GM23338 (cell line): ENCODE results near the gene WWC1. TPM values are rescaled to one million over a fixed set of nuclear protein-coding genes. Genes with fewer than 3 reads are reported as not detected.

Source experiments
- ATAC-seq: fragments of 200-7000 bp; cut with Tn5 transposase; 3 replicates; pipeline ENCODE4 v1.9.1; 2020
- DNase-seq: peaks from one replicate; pipeline ENCODE4 v3.0.0-alpha.2; 2015; ENCODE audit warnings: low spot score
- H2AFZ ChIP-seq: fragments of 200-600 bp; sonication (generic); 2 replicates; pipeline ENCODE4 v1.8.0; 2016; ENCODE audit warnings: antibody characterized with exemption, mild to moderate bottlenecking, moderate library complexity
- H3F3A ChIP-seq: fragments of 200-600 bp; sonication (generic); replicated peaks from 2 replicates; pipeline ENCODE4 v1.8.0; 2017; ENCODE audit warnings: antibody characterized with exemption, mixed run types, low read depth
- H3K27ac ChIP-seq: fragments of 200-600 bp; sonication (generic); 2 replicates; pipeline ENCODE4 v1.6.1; 2016; ENCODE audit warnings: low read depth
- H3K27me3 ChIP-seq: fragments of 200-600 bp; sonication (generic); 2 replicates; pipeline ENCODE4 v1.8.0; 2016; ENCODE audit warnings: mild to moderate bottlenecking, mixed run types, moderate library complexity; ENCODE audit not compliant: insufficient read depth
- H3K36me3 ChIP-seq: fragments of 200-600 bp; sonication (generic); 2 replicates; pipeline ENCODE4 v1.8.0; 2016; ENCODE audit warnings: mild to moderate bottlenecking; ENCODE audit not compliant: insufficient read depth
- H3K4me1 ChIP-seq: fragments of 200-600 bp; sonication (generic); 2 replicates; pipeline ENCODE4 v1.8.0; 2016; ENCODE audit warnings: mild to moderate bottlenecking, moderate library complexity; ENCODE audit not compliant: insufficient read depth
- H3K4me2 ChIP-seq: fragments of 200-600 bp; sonication (generic); 2 replicates; pipeline ENCODE4 v1.7.1; 2017; ENCODE audit warnings: mixed run types
- H3K4me3 ChIP-seq: fragments of 200-600 bp; sonication (generic); 2 replicates; pipeline ENCODE4 v1.6.1; 2016; ENCODE audit warnings: mixed run types
- H3K79me2 ChIP-seq: fragments of 200-600 bp; sonication (generic); replicated peaks from 2 replicates; pipeline ENCODE4 v1.8.0; 2017; ENCODE audit warnings: mild to moderate bottlenecking; ENCODE audit not compliant: insufficient read depth
- H3K9me2 ChIP-seq: fragments of 200-600 bp; sonication (generic); 2 replicates; pipeline ENCODE4 v1.8.0; 2017; ENCODE audit not compliant: insufficient read depth
- H4K20me1 ChIP-seq: fragments of 200-600 bp; sonication (generic); replicated peaks from 2 replicates; pipeline ENCODE4 v1.8.0; 2017; ENCODE audit warnings: mild to moderate bottlenecking; ENCODE audit not compliant: insufficient read depth
- H3K27ac Mint-ChIP-seq: 2 replicates; pipeline ENCODE4 v1.8.0; 2020; ENCODE audit warnings: inconsistent platforms, mild to moderate bottlenecking, moderate library complexity, mixed read lengths
- H3K27me3 Mint-ChIP-seq: 3 replicates; pipeline ENCODE4 v1.8.0; 2022; ENCODE audit warnings: low read depth, mild to moderate bottlenecking, moderate library complexity, mixed read lengths, inconsistent platforms; ENCODE audit not compliant: insufficient read depth, poor library complexity
- H3K36me3 Mint-ChIP-seq: 3 replicates; pipeline ENCODE4 v1.8.0; 2021; ENCODE audit warnings: low read depth, mild to moderate bottlenecking, inconsistent platforms, moderate library complexity, mixed read lengths
- H3K4me1 Mint-ChIP-seq: 3 replicates; pipeline ENCODE4 v1.8.0; 2020; ENCODE audit warnings: mild to moderate bottlenecking, inconsistent platforms, mixed read lengths
- H3K4me3 Mint-ChIP-seq: 3 replicates; pipeline ENCODE4 v1.8.0; 2021; ENCODE audit warnings: moderate library complexity, mild to moderate bottlenecking, inconsistent platforms, mixed read lengths
- H3K9me3 Mint-ChIP-seq: 3 replicates; pipeline ENCODE4 v1.8.0; 2020; ENCODE audit warnings: moderate library complexity, mild to moderate bottlenecking, inconsistent platforms, mixed read lengths
- CREB1 ChIP-seq: fragments of 250-450 bp; sonication (Bioruptor Pico); IDR thresholded peaks from 2 replicates; pipeline ENCODE4 v1.5.0; 2020; ENCODE audit warnings: low read depth, mild to moderate bottlenecking, moderate library complexity
- EZH2 ChIP-seq: fragments of 200-600 bp; sonication (generic); IDR thresholded peaks from one replicate; pipeline ENCODE4 v1.8.0; 2017; ENCODE audit warnings: antibody characterized with exemption, mild to moderate bottlenecking, low read depth; ENCODE audit not compliant: unreplicated experiment
- EZH2phosphoT487 ChIP-seq: fragments of 200-600 bp; sonication (generic); IDR thresholded peaks from one replicate; pipeline ENCODE4 v1.8.1; 2018; ENCODE audit warnings: antibody characterized with exemption; ENCODE audit not compliant: unreplicated experiment
- JUNB ChIP-seq: IDR thresholded peaks from one replicate; pipeline ENCODE4 v1.6.1; 2016; ENCODE audit warnings: antibody characterized with exemption; ENCODE audit not compliant: unreplicated experiment
- NANOG ChIP-seq: IDR thresholded peaks from 2 replicates; pipeline ENCODE4 v1.6.1; 2016; ENCODE audit warnings: antibody characterized with exemption, borderline replicate concordance
- POLR2AphosphoS5 ChIP-seq: IDR thresholded peaks from 2 replicates; pipeline ENCODE4 v1.6.1; 2016; ENCODE audit warnings: antibody characterized with exemption, low read depth
- STAT1 ChIP-seq: IDR thresholded peaks from one replicate; pipeline ENCODE4 v1.6.1; 2016; ENCODE audit warnings: antibody characterized with exemption; ENCODE audit not compliant: unreplicated experiment
- ZNF114 ChIP-seq: fragments of 250-450 bp; sonication (Bioruptor Pico); IDR thresholded peaks from 2 replicates; pipeline ENCODE4 v1.5.0; 2020; ENCODE audit warnings: mild to moderate bottlenecking, moderate library complexity
- ZNF331 ChIP-seq: fragments of 250-450 bp; sonication (Bioruptor Pico); IDR thresholded peaks from 2 replicates; pipeline ENCODE4 v1.5.0; 2020; ENCODE audit warnings: low read depth, mild to moderate bottlenecking, moderate library complexity
- polyA plus RNA-seq: library from polyadenylated mRNA; unstranded; fragments of >200 nt; fragmentation: Nextera tagmentation; extraction: Ambion mirVana; gene quantifications from 2 replicates; pipeline ENCODE4 v1.2.1, GENCODE V29; 2016
- total RNA-seq: library from RNA; depleted of rRNA; stranded (reverse); fragments of >200 nt; shearing (Covaris generic); gene quantifications from 2 replicates; pipeline ENCODE4 v1.2.3, GENCODE V29; 2014
- TF ChIP-seq, protein P1 (sequence below): fragments of 250-450 bp; sonication (Bioruptor Pico); IDR thresholded peaks from 2 replicates; pipeline ENCODE4 v1.5.0; 2020; ENCODE audit warnings: mild to moderate bottlenecking, moderate library complexity
- TF ChIP-seq, protein P2 (sequence below): IDR thresholded peaks from 2 replicates; pipeline ENCODE4 v1.6.1; 2016; ENCODE audit warnings: antibody characterized with exemption
- TF ChIP-seq, protein P3 (sequence below), 2 experiments: fragments of 200-600 bp in 1 of 2; sonication (generic) in 1 of 2; conservative IDR thresholded peaks; 2 replicates each; pipeline versions ENCODE4 v1.5.1 to v1.6.1; 2016 to 2017; ENCODE audit warnings: antibody characterized with exemption in 2 of 2, low read depth in 2 of 2, mild to moderate bottlenecking in 2 of 2, moderate library complexity in 1 of 2
- TF ChIP-seq, protein P4 (sequence below): IDR thresholded peaks from one replicate; pipeline ENCODE4 v1.6.1; 2018; ENCODE audit warnings: antibody characterized with exemption; ENCODE audit not compliant: unreplicated experiment

Gene WWC1
- total and polyA plus RNA-seq, 2 experiments from 2014 or later: 25.4 to 27.8 TPM

DNA sequence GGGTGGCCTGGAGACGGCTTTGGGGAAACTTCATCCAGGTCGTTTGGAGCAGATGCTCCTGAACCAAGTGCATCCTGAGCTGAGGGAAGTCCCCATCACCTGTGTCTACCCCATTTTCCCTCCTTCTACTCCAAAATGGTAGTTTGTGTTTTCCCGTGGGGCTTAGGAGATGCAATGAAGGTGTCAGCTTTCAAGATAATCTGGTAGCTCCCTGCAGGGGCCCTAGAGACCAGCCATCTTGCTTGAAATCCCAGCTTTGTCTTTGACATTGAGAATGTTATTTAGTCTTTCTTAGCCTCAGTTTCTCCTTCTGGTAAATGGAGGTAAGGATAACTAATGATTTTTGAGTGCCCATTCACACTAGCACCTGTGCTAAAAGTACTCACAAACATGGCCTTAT lies 77.4 kb downstream of the WWC1 start:
- H3K4me2 ChIP-seq: no peak overlapping the region
- H3K79me2 ChIP-seq: peaks cover 27% of the 10 kb centered on the region
- Mint-ChIP-seq H3K4me1 (peaks cover 35% of the 10 kb centered on the region), H3K36me3 (no peaks in the 10 kb centered on the region; the same call in 2 of the 3 replicates), H3K27ac (no peak overlapping the region), H3K27me3 (peaks cover 6% of the 10 kb centered on the region), H3K4me3 (no peak overlapping the region), H3K9me3 (no peaks in the 10 kb centered on the region)
- 0 out of 2 replicates have a peak, but pooled peaks cover 9% of the 10 kb centered on the region for H3F3A ChIP-seq
- peaks cover 10% of the 10 kb centered on the region for H4K20me1 ChIP-seq
- H3K36me3 ChIP-seq: no peaks in the 10 kb centered on the region
- DNase-seq (no peak), ATAC-seq (no peak)
- peaks cover 31% of the 10 kb centered on the region for H3K4me1 ChIP-seq
- no peak overlapping the region for H3K4me3 ChIP-seq
- H3K27ac ChIP-seq: no peak overlapping the region
- TF ChIP-seq, protein P1, sequence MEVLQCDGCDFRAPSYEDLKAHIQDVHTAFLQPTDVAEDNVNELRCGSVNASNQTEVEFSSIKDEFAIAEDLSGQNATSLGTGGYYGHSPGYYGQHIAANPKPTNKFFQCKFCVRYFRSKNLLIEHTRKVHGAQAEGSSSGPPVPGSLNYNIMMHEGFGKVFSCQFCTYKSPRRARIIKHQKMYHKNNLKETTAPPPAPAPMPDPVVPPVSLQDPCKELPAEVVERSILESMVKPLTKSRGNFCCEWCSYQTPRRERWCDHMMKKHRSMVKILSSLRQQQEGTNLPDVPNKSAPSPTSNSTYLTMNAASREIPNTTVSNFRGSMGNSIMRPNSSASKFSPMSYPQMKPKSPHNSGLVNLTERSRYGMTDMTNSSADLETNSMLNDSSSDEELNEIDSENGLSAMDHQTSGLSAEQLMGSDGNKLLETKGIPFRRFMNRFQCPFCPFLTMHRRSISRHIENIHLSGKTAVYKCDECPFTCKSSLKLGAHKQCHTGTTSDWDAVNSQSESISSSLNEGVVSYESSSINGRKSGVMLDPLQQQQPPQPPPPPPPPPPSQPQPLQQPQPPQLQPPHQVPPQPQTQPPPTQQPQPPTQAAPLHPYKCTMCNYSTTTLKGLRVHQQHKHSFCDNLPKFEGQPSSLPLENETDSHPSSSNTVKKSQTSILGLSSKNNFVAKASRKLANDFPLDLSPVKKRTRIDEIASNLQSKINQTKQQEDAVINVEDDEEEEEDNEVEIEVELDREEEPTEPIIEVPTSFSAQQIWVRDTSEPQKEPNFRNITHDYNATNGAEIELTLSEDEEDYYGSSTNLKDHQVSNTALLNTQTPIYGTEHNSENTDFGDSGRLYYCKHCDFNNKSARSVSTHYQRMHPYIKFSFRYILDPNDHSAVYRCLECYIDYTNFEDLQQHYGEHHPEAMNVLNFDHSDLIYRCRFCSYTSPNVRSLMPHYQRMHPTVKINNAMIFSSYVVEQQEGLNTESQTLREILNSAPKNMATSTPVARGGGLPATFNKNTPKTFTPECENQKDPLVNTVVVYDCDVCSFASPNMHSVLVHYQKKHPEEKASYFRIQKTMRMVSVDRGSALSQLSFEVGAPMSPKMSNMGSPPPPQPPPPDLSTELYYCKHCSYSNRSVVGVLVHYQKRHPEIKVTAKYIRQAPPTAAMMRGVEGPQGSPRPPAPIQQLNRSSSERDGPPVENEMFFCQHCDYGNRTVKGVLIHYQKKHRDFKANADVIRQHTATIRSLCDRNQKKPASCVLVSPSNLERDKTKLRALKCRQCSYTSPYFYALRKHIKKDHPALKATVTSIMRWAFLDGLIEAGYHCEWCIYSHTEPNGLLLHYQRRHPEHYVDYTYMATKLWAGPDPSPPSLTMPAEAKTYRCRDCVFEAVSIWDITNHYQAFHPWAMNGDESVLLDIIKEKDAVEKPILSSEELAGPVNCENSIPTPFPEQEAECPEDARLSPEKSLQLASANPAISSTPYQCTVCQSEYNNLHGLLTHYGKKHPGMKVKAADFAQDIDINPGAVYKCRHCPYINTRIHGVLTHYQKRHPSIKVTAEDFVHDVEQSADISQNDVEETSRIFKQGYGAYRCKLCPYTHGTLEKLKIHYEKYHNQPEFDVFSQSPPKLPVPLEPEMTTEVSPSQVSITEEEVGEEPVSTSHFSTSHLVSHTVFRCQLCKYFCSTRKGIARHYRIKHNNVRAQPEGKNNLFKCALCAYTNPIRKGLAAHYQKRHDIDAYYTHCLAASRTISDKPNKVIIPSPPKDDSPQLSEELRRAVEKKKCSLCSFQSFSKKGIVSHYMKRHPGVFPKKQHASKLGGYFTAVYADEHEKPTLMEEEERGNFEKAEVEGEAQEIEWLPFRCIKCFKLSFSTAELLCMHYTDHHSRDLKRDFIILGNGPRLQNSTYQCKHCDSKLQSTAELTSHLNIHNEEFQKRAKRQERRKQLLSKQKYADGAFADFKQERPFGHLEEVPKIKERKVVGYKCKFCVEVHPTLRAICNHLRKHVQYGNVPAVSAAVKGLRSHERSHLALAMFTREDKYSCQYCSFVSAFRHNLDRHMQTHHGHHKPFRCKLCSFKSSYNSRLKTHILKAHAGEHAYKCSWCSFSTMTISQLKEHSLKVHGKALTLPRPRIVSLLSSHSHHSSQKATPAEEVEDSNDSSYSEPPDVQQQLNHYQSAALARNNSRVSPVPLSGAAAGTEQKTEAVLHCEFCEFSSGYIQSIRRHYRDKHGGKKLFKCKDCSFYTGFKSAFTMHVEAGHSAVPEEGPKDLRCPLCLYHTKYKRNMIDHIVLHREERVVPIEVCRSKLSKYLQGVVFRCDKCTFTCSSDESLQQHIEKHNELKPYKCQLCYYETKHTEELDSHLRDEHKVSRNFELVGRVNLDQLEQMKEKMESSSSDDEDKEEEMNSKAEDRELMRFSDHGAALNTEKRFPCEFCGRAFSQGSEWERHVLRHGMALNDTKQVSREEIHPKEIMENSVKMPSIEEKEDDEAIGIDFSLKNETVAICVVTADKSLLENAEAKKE (CRISPR knock-in tag): no peak
- no peak for TF ChIP-seq ZNF114 (CRISPR knock-in tag)
- no peak for TF ChIP-seq ZNF331 (CRISPR knock-in tag)
- TF ChIP-seq, protein P2, sequence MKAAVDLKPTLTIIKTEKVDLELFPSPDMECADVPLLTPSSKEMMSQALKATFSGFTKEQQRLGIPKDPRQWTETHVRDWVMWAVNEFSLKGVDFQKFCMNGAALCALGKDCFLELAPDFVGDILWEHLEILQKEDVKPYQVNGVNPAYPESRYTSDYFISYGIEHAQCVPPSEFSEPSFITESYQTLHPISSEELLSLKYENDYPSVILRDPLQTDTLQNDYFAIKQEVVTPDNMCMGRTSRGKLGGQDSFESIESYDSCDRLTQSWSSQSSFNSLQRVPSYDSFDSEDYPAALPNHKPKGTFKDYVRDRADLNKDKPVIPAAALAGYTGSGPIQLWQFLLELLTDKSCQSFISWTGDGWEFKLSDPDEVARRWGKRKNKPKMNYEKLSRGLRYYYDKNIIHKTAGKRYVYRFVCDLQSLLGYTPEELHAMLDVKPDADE: no peak
- TF ChIP-seq, protein P3, sequence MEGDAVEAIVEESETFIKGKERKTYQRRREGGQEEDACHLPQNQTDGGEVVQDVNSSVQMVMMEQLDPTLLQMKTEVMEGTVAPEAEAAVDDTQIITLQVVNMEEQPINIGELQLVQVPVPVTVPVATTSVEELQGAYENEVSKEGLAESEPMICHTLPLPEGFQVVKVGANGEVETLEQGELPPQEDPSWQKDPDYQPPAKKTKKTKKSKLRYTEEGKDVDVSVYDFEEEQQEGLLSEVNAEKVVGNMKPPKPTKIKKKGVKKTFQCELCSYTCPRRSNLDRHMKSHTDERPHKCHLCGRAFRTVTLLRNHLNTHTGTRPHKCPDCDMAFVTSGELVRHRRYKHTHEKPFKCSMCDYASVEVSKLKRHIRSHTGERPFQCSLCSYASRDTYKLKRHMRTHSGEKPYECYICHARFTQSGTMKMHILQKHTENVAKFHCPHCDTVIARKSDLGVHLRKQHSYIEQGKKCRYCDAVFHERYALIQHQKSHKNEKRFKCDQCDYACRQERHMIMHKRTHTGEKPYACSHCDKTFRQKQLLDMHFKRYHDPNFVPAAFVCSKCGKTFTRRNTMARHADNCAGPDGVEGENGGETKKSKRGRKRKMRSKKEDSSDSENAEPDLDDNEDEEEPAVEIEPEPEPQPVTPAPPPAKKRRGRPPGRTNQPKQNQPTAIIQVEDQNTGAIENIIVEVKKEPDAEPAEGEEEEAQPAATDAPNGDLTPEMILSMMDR (conservative IDR thresholded peaks at IDR 0.05; ENCODE audit: low read depth in 2 of 2): no peak
- TF ChIP-seq NANOG: no peak
- TF ChIP-seq EZH2: no peak
- TF ChIP-seq CREB1: no peak
- TF ChIP-seq JUNB: no peak
- TF ChIP-seq, protein P4, sequence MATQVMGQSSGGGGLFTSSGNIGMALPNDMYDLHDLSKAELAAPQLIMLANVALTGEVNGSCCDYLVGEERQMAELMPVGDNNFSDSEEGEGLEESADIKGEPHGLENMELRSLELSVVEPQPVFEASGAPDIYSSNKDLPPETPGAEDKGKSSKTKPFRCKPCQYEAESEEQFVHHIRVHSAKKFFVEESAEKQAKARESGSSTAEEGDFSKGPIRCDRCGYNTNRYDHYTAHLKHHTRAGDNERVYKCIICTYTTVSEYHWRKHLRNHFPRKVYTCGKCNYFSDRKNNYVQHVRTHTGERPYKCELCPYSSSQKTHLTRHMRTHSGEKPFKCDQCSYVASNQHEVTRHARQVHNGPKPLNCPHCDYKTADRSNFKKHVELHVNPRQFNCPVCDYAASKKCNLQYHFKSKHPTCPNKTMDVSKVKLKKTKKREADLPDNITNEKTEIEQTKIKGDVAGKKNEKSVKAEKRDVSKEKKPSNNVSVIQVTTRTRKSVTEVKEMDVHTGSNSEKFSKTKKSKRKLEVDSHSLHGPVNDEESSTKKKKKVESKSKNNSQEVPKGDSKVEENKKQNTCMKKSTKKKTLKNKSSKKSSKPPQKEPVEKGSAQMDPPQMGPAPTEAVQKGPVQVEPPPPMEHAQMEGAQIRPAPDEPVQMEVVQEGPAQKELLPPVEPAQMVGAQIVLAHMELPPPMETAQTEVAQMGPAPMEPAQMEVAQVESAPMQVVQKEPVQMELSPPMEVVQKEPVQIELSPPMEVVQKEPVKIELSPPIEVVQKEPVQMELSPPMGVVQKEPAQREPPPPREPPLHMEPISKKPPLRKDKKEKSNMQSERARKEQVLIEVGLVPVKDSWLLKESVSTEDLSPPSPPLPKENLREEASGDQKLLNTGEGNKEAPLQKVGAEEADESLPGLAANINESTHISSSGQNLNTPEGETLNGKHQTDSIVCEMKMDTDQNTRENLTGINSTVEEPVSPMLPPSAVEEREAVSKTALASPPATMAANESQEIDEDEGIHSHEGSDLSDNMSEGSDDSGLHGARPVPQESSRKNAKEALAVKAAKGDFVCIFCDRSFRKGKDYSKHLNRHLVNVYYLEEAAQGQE: no peak
- no peak for TF ChIP-seq STAT1
- TF ChIP-seq EZH2phosphoT487: no peak
- no peak for TF ChIP-seq POLR2AphosphoS5
- peaks cover 7% of the 10 kb centered on the region; the same call in 1 of the 2 replicates for H3K9me2 ChIP-seq
- H3K27me3 ChIP-seq: no peaks in the 10 kb centered on the region
- H2AFZ ChIP-seq: no peak overlapping the region
